ENCODE data around the gene ERCC6.

ERCC6 gene

GRCh38 chr10:49524496-49524895 lies 14.4 kb downstream of the ERCC6 start:
- no peak overlapping the region for H3K4me3 ChIP-seq
- no peak overlapping the region for H3K9ac ChIP-seq (ENCODE audit: insufficient read length)
- no peaks in the 10 kb centered on the region for H3K9me3 ChIP-seq (ENCODE audit: low read depth, low read length)
- no peak for TF ChIP-seq POLR2AphosphoS5 (IDR thresholded peaks at IDR 0.05; ENCODE audit: borderline replicate concordance, low read depth, low read length)
- no peak for TF ChIP-seq FOXP2 (optimal IDR thresholded peaks at IDR 0.05; ENCODE audit: control extremely low read depth, extremely low read length, insufficient read depth)
- TF ChIP-seq EZH2 (IDR thresholded peaks at IDR 0.05) = no peak
- DNase-seq (ENCODE audit: low read depth, low spot score) = no peak
- no peaks in the 10 kb centered on the region for H3K36me3 ChIP-seq (ENCODE audit: insufficient read depth, low read length)
- no peak overlapping the region for H3K27ac ChIP-seq

- TF ChIP-seq FOXP2 (optimal IDR thresholded peaks at IDR 0.05; ENCODE audit: control extremely low read depth, extremely low read length, insufficient read depth) (no peak), POLR2AphosphoS5 (IDR thresholded peaks at IDR 0.05; ENCODE audit: borderline replicate concordance, low read depth, low read length) (no peak), EZH2 (IDR thresholded peaks at IDR 0.05) (no peak)
- Histone ChIP-seq H3K9me3 (ENCODE audit: low read depth, low read length) (no peaks in the 10 kb centered on the region), H3K4me3 (no peak overlapping the region), H3K27ac (no peak overlapping the region), H3K9ac (ENCODE audit: insufficient read length) (no peak overlapping the region), H3K36me3 (ENCODE audit: insufficient read depth, low read length) (no peaks in the 10 kb centered on the region)
- DNase-seq (ENCODE audit: low read depth, low spot score) = no peak
Observed at GRCh38 chr10:49523301-49523700, 15.6 kb downstream of the ERCC6 start.

- Histone ChIP-seq H3K9me3 (ENCODE audit: low read depth, low read length) (no peaks in the 10 kb centered on the region), H3K9ac (ENCODE audit: insufficient read length) (no peak overlapping the region), H3K36me3 (ENCODE audit: insufficient read depth, low read length) (no peaks in the 10 kb centered on the region), H3K27ac (no peak overlapping the region), H3K4me3 (no peak overlapping the region)
- TF ChIP-seq POLR2AphosphoS5 (IDR thresholded peaks at IDR 0.05; ENCODE audit: borderline replicate concordance, low read depth, low read length) = no peak
- TF ChIP-seq EZH2 (IDR thresholded peaks at IDR 0.05) = no peak
- no peak for TF ChIP-seq FOXP2 (optimal IDR thresholded peaks at IDR 0.05; ENCODE audit: control extremely low read depth, extremely low read length, insufficient read depth)
- no peak for DNase-seq (ENCODE audit: low read depth, low spot score)
Observed at GRCh38 chr10:49521062-49521461, 17.9 kb downstream of the ERCC6 start.

- TF ChIP-seq POLR2AphosphoS5 (IDR thresholded peaks at IDR 0.05; ENCODE audit: borderline replicate concordance, low read depth, low read length) (no peak), EZH2 (IDR thresholded peaks at IDR 0.05) (no peak), FOXP2 (optimal IDR thresholded peaks at IDR 0.05; ENCODE audit: control extremely low read depth, extremely low read length, insufficient read depth) (no peak)
- no peak overlapping the region for H3K4me3 ChIP-seq
- H3K9ac ChIP-seq (ENCODE audit: insufficient read length) = no peak overlapping the region
- no peak overlapping the region for H3K27ac ChIP-seq
- no peaks in the 10 kb centered on the region for H3K9me3 ChIP-seq (ENCODE audit: low read depth, low read length)
- no peak for DNase-seq (ENCODE audit: low read depth, low spot score)
- H3K36me3 ChIP-seq (ENCODE audit: insufficient read depth, low read length) = no peaks in the 10 kb centered on the region
Observed at GRCh38 chr10:49520122-49520775, 18.7 kb downstream of the ERCC6 start.

- H3K27ac ChIP-seq = no peak overlapping the region
- TF ChIP-seq EZH2 (IDR thresholded peaks at IDR 0.05) (no peak), POLR2AphosphoS5 (IDR thresholded peaks at IDR 0.05; ENCODE audit: borderline replicate concordance, low read depth, low read length) (no peak), FOXP2 (optimal IDR thresholded peaks at IDR 0.05; ENCODE audit: control extremely low read depth, extremely low read length, insufficient read depth) (no peak)
- H3K36me3 ChIP-seq (ENCODE audit: insufficient read depth, low read length) = no peaks in the 10 kb centered on the region
- no peaks in the 10 kb centered on the region for H3K9me3 ChIP-seq (ENCODE audit: low read depth, low read length)
- no peak overlapping the region for H3K4me3 ChIP-seq
- no peak for DNase-seq (ENCODE audit: low read depth, low spot score)
- no peak overlapping the region for H3K9ac ChIP-seq (ENCODE audit: insufficient read length)
Observed at GRCh38 chr10:49519717-49520116, 19.2 kb downstream of the ERCC6 start.

GRCh38 chr10:49518982-49519578 lies 19.8 kb downstream of the ERCC6 start:
- Histone ChIP-seq H3K9me3 (ENCODE audit: low read depth, low read length) (no peaks in the 10 kb centered on the region), H3K9ac (ENCODE audit: insufficient read length) (no peak overlapping the region), H3K36me3 (ENCODE audit: insufficient read depth, low read length) (no peaks in the 10 kb centered on the region), H3K27ac (no peak overlapping the region), H3K4me3 (no peak overlapping the region)
- no peak for DNase-seq (ENCODE audit: low read depth, low spot score)
- TF ChIP-seq POLR2AphosphoS5 (IDR thresholded peaks at IDR 0.05; ENCODE audit: borderline replicate concordance, low read depth, low read length) (no peak), FOXP2 (optimal IDR thresholded peaks at IDR 0.05; ENCODE audit: control extremely low read depth, extremely low read length, insufficient read depth) (no peak), EZH2 (IDR thresholded peaks at IDR 0.05) (no peak)

- no peak for TF ChIP-seq FOXP2 (optimal IDR thresholded peaks at IDR 0.05; ENCODE audit: control extremely low read depth, extremely low read length, insufficient read depth)
- no peak for TF ChIP-seq POLR2AphosphoS5 (IDR thresholded peaks at IDR 0.05; ENCODE audit: borderline replicate concordance, low read depth, low read length)
- TF ChIP-seq EZH2 (IDR thresholded peaks at IDR 0.05) = no peak
- Histone ChIP-seq H3K36me3 (ENCODE audit: insufficient read depth, low read length) (no peaks in the 10 kb centered on the region), H3K9me3 (ENCODE audit: low read depth, low read length) (no peaks in the 10 kb centered on the region), H3K9ac (ENCODE audit: insufficient read length) (no peak overlapping the region), H3K27ac (no peak overlapping the region), H3K4me3 (no peak overlapping the region)
- DNase-seq (ENCODE audit: low read depth, low spot score) = no peak
Observed at GRCh38 chr10:49518566-49518965, 20.4 kb downstream of the ERCC6 start.

GRCh38 chr10:49516216-49516970 lies 22.5 kb downstream of the ERCC6 start:
- H3K27ac ChIP-seq = no peak overlapping the region
- no peak overlapping the region for H3K4me3 ChIP-seq
- H3K9ac ChIP-seq (ENCODE audit: insufficient read length) = no peak overlapping the region
- no peaks in the 10 kb centered on the region for H3K9me3 ChIP-seq (ENCODE audit: low read depth, low read length)
- TF ChIP-seq FOXP2 (optimal IDR thresholded peaks at IDR 0.05; ENCODE audit: control extremely low read depth, extremely low read length, insufficient read depth) (no peak), POLR2AphosphoS5 (IDR thresholded peaks at IDR 0.05; ENCODE audit: borderline replicate concordance, low read depth, low read length) (no peak), EZH2 (IDR thresholded peaks at IDR 0.05) (no peak)
- no peaks in the 10 kb centered on the region for H3K36me3 ChIP-seq (ENCODE audit: insufficient read depth, low read length)
- no peak for DNase-seq (ENCODE audit: low read depth, low spot score)

Measured in SK-N-MC (cell line).